GM23248 (cell line): ENCODE results near the gene SACM1L. TPM values are rescaled to one million over a fixed set of nuclear protein-coding genes. Genes with fewer than 3 reads are reported as not detected.

Source experiments
- DNase-seq: peaks from one replicate; pipeline ENCODE4 v3.0.0-alpha.2; 2015
- H2AFZ ChIP-seq: fragments of 200-600 bp; sonication (generic); 2 replicates; pipeline ENCODE4 v1.6.1; 2016; ENCODE audit warnings: antibody characterized with exemption
- H3F3A ChIP-seq: fragments of 200-600 bp; sonication (generic); 2 replicates; pipeline ENCODE4 v1.6.1; 2016; ENCODE audit warnings: mild to moderate bottlenecking, antibody characterized with exemption, mixed run types; ENCODE audit not compliant: insufficient read depth
- H3K27ac ChIP-seq: fragments of 200-600 bp; sonication (generic); 2 replicates; pipeline ENCODE4 v1.5.1; 2016; ENCODE audit warnings: mild to moderate bottlenecking
- H3K27me3 ChIP-seq: fragments of 200-600 bp; sonication (generic); replicated peaks from 2 replicates; pipeline ENCODE4 v1.6.1; 2016; ENCODE audit warnings: mild to moderate bottlenecking; ENCODE audit not compliant: insufficient read depth
- H3K36me3 ChIP-seq: fragments of 200-600 bp; sonication (generic); 2 replicates; pipeline ENCODE4 v1.6.1; 2016; ENCODE audit warnings: low read depth, mild to moderate bottlenecking
- H3K4me1 ChIP-seq: fragments of 200-600 bp; sonication (generic); 2 replicates; pipeline ENCODE4 v1.6.1; 2016; ENCODE audit warnings: mild to moderate bottlenecking; ENCODE audit not compliant: insufficient read depth
- H3K4me2 ChIP-seq: fragments of 200-600 bp; sonication (generic); one replicate; pipeline ENCODE4 v1.6.1; 2016; ENCODE audit warnings: mild to moderate bottlenecking; ENCODE audit not compliant: unreplicated experiment
- H3K4me3 ChIP-seq: fragments of 200-600 bp; sonication (generic); 2 replicates; pipeline ENCODE4 v1.5.1; 2016; ENCODE audit warnings: mild to moderate bottlenecking
- H3K79me2 ChIP-seq: fragments of 200-600 bp; sonication (generic); 2 replicates; pipeline ENCODE4 v1.6.1; 2016; ENCODE audit warnings: mild to moderate bottlenecking; ENCODE audit not compliant: insufficient read depth
- H3K9ac ChIP-seq: fragments of 200-600 bp; sonication (generic); 2 replicates; pipeline ENCODE4 v1.6.1; 2016; ENCODE audit warnings: mild to moderate bottlenecking
- H3K9me2 ChIP-seq: fragments of 200-600 bp; sonication (generic); 2 replicates; pipeline ENCODE4 v1.6.1; 2016; ENCODE audit warnings: mixed run types, mild to moderate bottlenecking, moderate library complexity; ENCODE audit not compliant: insufficient read depth
- H3K9me3 ChIP-seq: fragments of 200-600 bp; sonication (generic); one replicate; pipeline ENCODE4 v1.6.1; 2017; ENCODE audit warnings: low read depth
- H4K20me1 ChIP-seq: fragments of 200-600 bp; sonication (generic); 2 replicates; pipeline ENCODE4 v1.6.0; 2016; ENCODE audit not compliant: insufficient read depth
- EZH2 ChIP-seq: fragments of 200-600 bp; sonication (generic); IDR thresholded peaks from 2 replicates; pipeline ENCODE4 v1.6.1; 2018; ENCODE audit warnings: antibody characterized with exemption, mild to moderate bottlenecking; ENCODE audit not compliant: insufficient read depth, poor library complexity, severe bottlenecking
- EZH2phosphoT487 ChIP-seq: fragments of 200-600 bp; sonication (generic); IDR thresholded peaks from 2 replicates; pipeline ENCODE4 v1.6.1; 2018; ENCODE audit warnings: antibody characterized with exemption, moderate library complexity, mild to moderate bottlenecking, low read depth; ENCODE audit not compliant: insufficient read depth
- WGBS, 2 experiments: methylation state at CpG; one replicate each; pipeline ENCODE4 v1.1.6; 2015 to 2017; ENCODE audit warnings: low lambda C conversion rate in 2 of 2, low coverage in 1 of 2; ENCODE audit errors: missing lambda C conversion rate in 2 of 2; 5-methylcytosine and 5-hydroxymethylcytosine counted together
- in situ Hi-C: fragments of 300-500 bp; cut with MboI; formaldehyde crosslinking; loops from 2 replicates; pipeline ENCODE4 v1.15.0; 2020
- polyA plus RNA-seq: library from polyadenylated mRNA; unstranded; fragments of >200 nt; fragmentation: Nextera tagmentation; extraction: Ambion mirVana; gene quantifications from 2 replicates; pipeline ENCODE4 v1.2.1, GENCODE V29; 2016
- total RNA-seq: library from RNA; depleted of rRNA; stranded (reverse); fragments of >200 nt; shearing (Covaris generic); gene quantifications from 2 replicates; pipeline ENCODE4 v1.2.3, GENCODE V29; 2014

The SACM1L gene
- total and polyA plus RNA-seq, 2 experiments from 2014 or later: 33.6 to 33.9 TPM

GRCh38 chr3:45781841-45782240, 92.6 kb downstream of the SACM1L start:
- no peaks in the 10 kb centered on the region for H3K36me3 ChIP-seq
- no peak for DNase-seq
- H3K9me2 ChIP-seq: no peaks in the 10 kb centered on the region
- no peaks in the 10 kb centered on the region for H3F3A ChIP-seq
- no peaks in the 10 kb centered on the region for H4K20me1 ChIP-seq
- no peaks in the 10 kb centered on the region for H3K79me2 ChIP-seq
- H3K9me3 ChIP-seq: no peaks in the 10 kb centered on the region
- H3K4me2 ChIP-seq: no peak overlapping the region
- peaks cover 26% of the 10 kb centered on the region for H3K27me3 ChIP-seq
- no peak overlapping the region for H3K27ac ChIP-seq
- in situ Hi-C loops: no loop called here
- H3K4me3 ChIP-seq: no peak overlapping the region
- TF ChIP-seq EZH2phosphoT487 (no peak), EZH2 (no peak)
- no peak overlapping the region for H3K9ac ChIP-seq
- H2AFZ ChIP-seq: no peak overlapping the region
- 65 to 67% methylated on average over 10 to 12 of the region's 12 CpGs for WGBS, 2 experiments
- H3K4me1 ChIP-seq: no peaks in the 10 kb centered on the region

GRCh38 chr3:45782381-45782780, 93.2 kb downstream of the SACM1L start:
- no peaks in the 10 kb centered on the region for H3K9me2 ChIP-seq
- TF ChIP-seq EZH2 (no peak), EZH2phosphoT487 (no peak)
- in situ Hi-C loops: no loop called here
- no peak for DNase-seq
- no peak overlapping the region for H3K4me3 ChIP-seq
- no peaks in the 10 kb centered on the region for H3F3A ChIP-seq
- no peaks in the 10 kb centered on the region for H3K4me1 ChIP-seq
- no peak overlapping the region for H3K4me2 ChIP-seq
- WGBS, 2 experiments: 39 to 51% methylated on average over 3 of the region's 3 CpGs
- H3K79me2 ChIP-seq: no peaks in the 10 kb centered on the region
- no peak overlapping the region for H3K9ac ChIP-seq
- peaks cover 26% of the 10 kb centered on the region for H3K27me3 ChIP-seq
- no peak overlapping the region for H3K27ac ChIP-seq
- H3K36me3 ChIP-seq: no peaks in the 10 kb centered on the region
- H3K9me3 ChIP-seq: no peaks in the 10 kb centered on the region
- no peak overlapping the region for H2AFZ ChIP-seq
- H4K20me1 ChIP-seq: no peaks in the 10 kb centered on the region

GRCh38 chr3:45783667-45784066, 94.5 kb downstream of the SACM1L start:
- H4K20me1 ChIP-seq: no peaks in the 10 kb centered on the region
- no peaks in the 10 kb centered on the region for H3F3A ChIP-seq
- H3K36me3 ChIP-seq: no peaks in the 10 kb centered on the region
- H3K27me3 ChIP-seq: peaks cover 31% of the 10 kb centered on the region
- no peak for DNase-seq
- no peak overlapping the region for H3K4me3 ChIP-seq
- H3K4me1 ChIP-seq: no peaks in the 10 kb centered on the region
- no peak overlapping the region for H3K4me2 ChIP-seq
- no peak for TF ChIP-seq EZH2
- no peak for TF ChIP-seq EZH2phosphoT487
- no peak overlapping the region for H3K27ac ChIP-seq
- H2AFZ ChIP-seq: no peak overlapping the region
- no peaks in the 10 kb centered on the region for H3K9me2 ChIP-seq
- in situ Hi-C loops: no loop called here
- H3K9me3 ChIP-seq: no peaks in the 10 kb centered on the region
- no peaks in the 10 kb centered on the region for H3K79me2 ChIP-seq
- no peak overlapping the region for H3K9ac ChIP-seq
- WGBS, 2 experiments: 82 to 87% methylated on average over 3 of the region's 3 CpGs

- peaks cover 37% of the 10 kb centered on the region for H3K27me3 ChIP-seq
- no peaks in the 10 kb centered on the region for H4K20me1 ChIP-seq
- no peaks in the 10 kb centered on the region for H3K4me1 ChIP-seq
- no peak for DNase-seq
- in situ Hi-C loops: no loop called here
- no peak overlapping the region for H3K9ac ChIP-seq
- TF ChIP-seq EZH2phosphoT487 (no peak), EZH2 (no peak)
- no peaks in the 10 kb centered on the region for H3F3A ChIP-seq
- no peaks in the 10 kb centered on the region for H3K36me3 ChIP-seq
- H2AFZ ChIP-seq: no peak overlapping the region
- 20 to 30% methylated on average over 3 of the region's 3 CpGs for WGBS, 2 experiments
- H3K4me2 ChIP-seq: no peak overlapping the region
- no peaks in the 10 kb centered on the region for H3K9me3 ChIP-seq
- no peaks in the 10 kb centered on the region for H3K79me2 ChIP-seq
- H3K4me3 ChIP-seq: no peak overlapping the region
- no peak overlapping the region for H3K27ac ChIP-seq
- H3K9me2 ChIP-seq: no peaks in the 10 kb centered on the region
Observed at GRCh38 chr3:45785605-45786150, 96.5 kb downstream of the SACM1L start.
